ENCODE results near the gene PTGFRN. TPM values are rescaled to one million over a fixed set of nuclear protein-coding genes. Genes with fewer than 3 reads are reported as not detected.

PTGFRN gene
- total RNA-seq, 1 donor from 2014 or later: 105 TPM

DNA sequence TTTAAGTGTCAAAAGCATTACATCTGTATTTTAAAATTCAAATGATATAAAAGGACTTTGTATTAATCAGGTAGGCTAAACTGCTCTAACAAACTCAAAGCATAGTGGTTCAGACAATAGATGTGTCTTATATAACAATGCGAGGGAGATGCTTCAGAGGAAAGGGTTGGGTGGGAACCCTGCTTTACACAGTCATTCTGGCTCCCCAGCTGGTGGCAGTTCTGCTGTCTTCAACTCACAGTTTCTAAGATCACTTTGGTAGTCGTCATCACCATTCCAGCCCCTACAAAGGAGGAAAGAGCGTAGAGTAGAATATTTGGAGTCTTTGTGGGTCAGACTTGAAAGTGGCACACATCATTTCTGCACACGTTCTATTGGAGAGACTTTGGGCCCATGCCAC, 4.2 kb downstream of the PTGFRN start:
- Histone ChIP-seq H3K9ac (ENCODE audit: low read depth in 1 of 3, low read length in 3 of 3) (no peak overlapping the region), H3K27me3 (ENCODE audit: control insufficient read depth in 3 of 3, insufficient read depth in 3 of 3, low read length in 3 of 3) (peaks cover 6 to 48% (median 31%) of the 10 kb centered on the region in 3 donors), H3K4me3 (ENCODE audit: low read length in 3 of 3) (no peak overlapping the region), H3K27ac (ENCODE audit: low read depth, low read length) (no peak overlapping the region), H3K36me3 (ENCODE audit: control insufficient read depth in 3 of 3, insufficient read depth in 3 of 3, low read length in 3 of 3) (no peaks in the 10 kb centered on the region), H3K4me1 (ENCODE audit: control insufficient read depth in 3 of 3, insufficient read depth in 3 of 3, low read length in 3 of 3) (peaks cover 9 to 31% (median 16%) of the 10 kb centered on the region in 3 donors), H3K9me3 (ENCODE audit: control insufficient read depth in 3 of 3, low read length in 3 of 3) (no peaks in the 10 kb centered on the region)

- Histone ChIP-seq H3K9me3 (ENCODE audit: control insufficient read depth in 3 of 3, low read length in 3 of 3) (no peaks in the 10 kb centered on the region), H3K27me3 (ENCODE audit: control insufficient read depth in 3 of 3, insufficient read depth in 3 of 3, low read length in 3 of 3) (peaks cover 6 to 43% (median 27%) of the 10 kb centered on the region in 3 donors), H3K4me1 (ENCODE audit: control insufficient read depth in 3 of 3, insufficient read depth in 3 of 3, low read length in 3 of 3) (peaks cover 3 to 28% (median 13%) of the 10 kb centered on the region in 3 donors), H3K27ac (ENCODE audit: low read depth, low read length) (no peak overlapping the region), H3K4me3 (ENCODE audit: low read length in 3 of 3) (no peak overlapping the region), H3K36me3 (ENCODE audit: control insufficient read depth in 3 of 3, insufficient read depth in 3 of 3, low read length in 3 of 3) (no peaks in the 10 kb centered on the region), H3K9ac (ENCODE audit: low read depth in 1 of 3, low read length in 3 of 3) (no peak overlapping the region)
These were observed 5.0 kb downstream of the PTGFRN start for GRCh38 chr1:116914667-116915066.

- Histone ChIP-seq H3K36me3 (ENCODE audit: control insufficient read depth in 3 of 3, insufficient read depth in 3 of 3, low read length in 3 of 3) (no peaks in the 10 kb centered on the region), H3K4me1 (ENCODE audit: control insufficient read depth in 3 of 3, insufficient read depth in 3 of 3, low read length in 3 of 3) (peaks cover 3 to 28% (median 11%) of the 10 kb centered on the region in 3 donors), H3K9ac (ENCODE audit: low read depth in 1 of 3, low read length in 3 of 3) (no peak overlapping the region), H3K4me3 (ENCODE audit: low read length in 3 of 3) (peak overlapping the region in 2 of 3 donors; percentile 31 to 33), H3K27ac (ENCODE audit: low read depth, low read length) (no peak overlapping the region), H3K27me3 (ENCODE audit: control insufficient read depth in 3 of 3, insufficient read depth in 3 of 3, low read length in 3 of 3) (peaks cover 6 to 43% (median 27%) of the 10 kb centered on the region in 3 donors), H3K9me3 (ENCODE audit: control insufficient read depth in 3 of 3, low read length in 3 of 3) (no peaks in the 10 kb centered on the region)
These were observed 5.5 kb downstream of the PTGFRN start for GRCh38 chr1:116915086-116915661.

GRCh38 chr1:116916002-116916401, 6.3 kb downstream of the PTGFRN start:
- Histone ChIP-seq H3K27ac (ENCODE audit: low read depth, low read length) (no peak overlapping the region), H3K4me3 (ENCODE audit: low read length in 3 of 3) (no peak overlapping the region), H3K9ac (ENCODE audit: low read depth in 1 of 3, low read length in 3 of 3) (no peak overlapping the region), H3K36me3 (ENCODE audit: control insufficient read depth in 3 of 3, insufficient read depth in 3 of 3, low read length in 3 of 3) (no peaks in the 10 kb centered on the region), H3K4me1 (ENCODE audit: control insufficient read depth in 3 of 3, insufficient read depth in 3 of 3, low read length in 3 of 3) (peaks cover 3 to 23% (median 8%) of the 10 kb centered on the region in 3 donors), H3K27me3 (ENCODE audit: control insufficient read depth in 3 of 3, insufficient read depth in 3 of 3, low read length in 3 of 3) (peaks cover 6 to 38% (median 23%) of the 10 kb centered on the region in 3 donors), H3K9me3 (ENCODE audit: control insufficient read depth in 3 of 3, low read length in 3 of 3) (no peaks in the 10 kb centered on the region)

DNA sequence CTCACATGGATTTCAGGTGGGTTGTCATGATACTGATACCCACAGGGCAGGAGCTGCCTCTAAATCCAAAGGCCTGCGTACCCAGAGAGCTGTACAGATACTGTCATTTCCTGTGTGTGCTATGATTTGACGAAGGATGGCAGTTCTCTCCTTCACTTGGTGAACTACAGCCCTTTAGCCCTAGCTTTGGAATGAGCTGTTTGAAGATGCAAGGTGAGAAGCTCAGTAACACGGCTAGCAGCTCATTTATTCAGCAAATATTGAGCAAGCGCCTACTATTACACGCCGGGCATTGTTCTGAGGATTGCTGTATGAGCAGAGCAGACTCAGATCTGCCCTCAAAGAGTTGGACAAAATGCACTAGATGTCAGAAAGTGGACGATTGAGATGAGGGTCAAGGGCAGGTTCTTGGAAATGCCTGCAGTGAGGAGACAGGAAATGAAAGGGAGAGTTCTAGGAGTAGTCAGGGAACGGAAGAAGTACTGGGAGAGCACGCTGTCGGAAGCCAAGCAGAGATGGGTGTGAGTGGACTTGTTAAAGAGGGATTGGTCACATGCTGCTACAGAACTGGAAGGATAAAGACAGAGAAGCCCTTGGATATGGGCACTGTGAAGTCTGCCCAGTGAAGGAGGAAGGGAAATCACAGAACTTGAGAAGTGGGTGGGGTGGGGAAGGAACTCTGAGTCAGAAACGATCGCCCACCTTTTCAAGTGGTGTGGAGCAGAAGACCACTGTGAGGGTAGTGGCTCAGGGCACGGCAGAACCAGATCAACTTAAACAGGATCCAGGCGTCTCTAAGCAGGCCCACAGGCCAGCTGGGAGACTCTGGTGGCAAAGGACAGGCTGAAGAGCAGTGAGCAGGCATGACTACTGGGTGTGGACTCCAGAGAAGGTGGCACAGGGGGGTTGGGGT, 7.1 kb downstream of the PTGFRN start:
- H3K27me3 ChIP-seq (ENCODE audit: control insufficient read depth in 3 of 3, insufficient read depth in 3 of 3, low read length in 3 of 3): peaks cover 6 to 33% (median 21%) of the 10 kb centered on the region in 3 donors
- H3K9me3 ChIP-seq (ENCODE audit: control insufficient read depth in 3 of 3, low read length in 3 of 3): no peaks in the 10 kb centered on the region
- H3K36me3 ChIP-seq (ENCODE audit: control insufficient read depth in 3 of 3, insufficient read depth in 3 of 3, low read length in 3 of 3): no peaks in the 10 kb centered on the region
- H3K4me3 ChIP-seq (ENCODE audit: low read length in 3 of 3): no peak overlapping the region
- H3K9ac ChIP-seq (ENCODE audit: low read depth in 1 of 3, low read length in 3 of 3): no peak overlapping the region
- peaks cover 0 to 19% (median 3%) of the 10 kb centered on the region in 3 donors for H3K4me1 ChIP-seq (ENCODE audit: control insufficient read depth in 3 of 3, insufficient read depth in 3 of 3, low read length in 3 of 3)
- H3K27ac ChIP-seq (ENCODE audit: low read depth, low read length): no peak overlapping the region

DNA sequence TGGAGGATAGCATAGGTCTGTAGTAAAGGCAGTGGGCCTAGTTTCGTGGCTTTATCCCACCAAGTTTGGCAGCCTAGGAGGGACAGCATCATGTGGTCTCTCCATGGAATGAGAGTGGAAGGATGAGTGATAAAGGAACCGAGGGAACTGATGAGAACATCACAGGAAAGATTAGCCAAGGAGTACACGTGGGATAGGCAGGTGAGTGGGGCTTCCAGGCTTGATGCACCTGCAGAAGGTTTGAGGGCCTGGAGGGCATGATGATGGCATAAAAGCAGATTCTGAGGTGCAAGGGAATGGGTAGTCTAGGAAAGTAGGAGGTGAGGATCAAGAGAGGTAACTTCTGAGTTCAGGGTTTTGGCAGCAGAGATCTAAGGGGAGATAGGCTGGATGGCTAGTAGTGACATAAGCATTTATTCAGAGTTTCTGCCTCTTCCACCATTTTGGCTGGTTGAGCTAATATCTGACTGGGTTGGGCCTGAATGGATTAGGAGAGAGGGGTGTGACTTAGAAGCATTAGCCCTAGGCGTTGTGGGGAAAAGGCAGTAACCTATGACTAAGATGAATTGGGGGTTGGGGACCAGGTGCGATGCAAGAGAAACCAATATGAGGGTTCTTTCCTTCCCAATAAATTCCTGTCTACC, 9.1 kb downstream of the PTGFRN start:
- Histone ChIP-seq H3K4me3 (ENCODE audit: low read length in 3 of 3) (no peak overlapping the region), H3K27me3 (ENCODE audit: control insufficient read depth in 3 of 3, insufficient read depth in 3 of 3, low read length in 3 of 3) (peaks cover 3 to 19% (median 14%) of the 10 kb centered on the region in 3 donors), H3K27ac (ENCODE audit: low read depth, low read length) (no peak overlapping the region), H3K4me1 (ENCODE audit: control insufficient read depth in 3 of 3, insufficient read depth in 3 of 3, low read length in 3 of 3) (peaks cover 0 to 13% (median 3%) of the 10 kb centered on the region in 3 donors), H3K36me3 (ENCODE audit: control insufficient read depth in 3 of 3, insufficient read depth in 3 of 3, low read length in 3 of 3) (no peaks in the 10 kb centered on the region), H3K9ac (ENCODE audit: low read depth in 1 of 3, low read length in 3 of 3) (no peak overlapping the region), H3K9me3 (ENCODE audit: control insufficient read depth in 3 of 3, low read length in 3 of 3) (no peaks in the 10 kb centered on the region)

- H3K27ac ChIP-seq (ENCODE audit: low read depth, low read length): no peak overlapping the region
These were observed 10.1 kb downstream of the PTGFRN start for GRCh38 chr1:116919802-116920201.

GRCh38 chr1:116920211-116920610, 10.5 kb downstream of the PTGFRN start:
- no peak overlapping the region for H3K4me3 ChIP-seq (ENCODE audit: low read length in 3 of 3)
- no peak overlapping the region for H3K9ac ChIP-seq (ENCODE audit: low read depth in 1 of 3, low read length in 3 of 3)
- H3K27me3 ChIP-seq (ENCODE audit: control insufficient read depth in 3 of 3, insufficient read depth in 3 of 3, low read length in 3 of 3): peaks cover 3 to 14% (median 14%) of the 10 kb centered on the region in 3 donors
- peaks cover 0 to 10% (median 0%) of the 10 kb centered on the region in 3 donors for H3K4me1 ChIP-seq (ENCODE audit: control insufficient read depth in 3 of 3, insufficient read depth in 3 of 3, low read length in 3 of 3)
- H3K36me3 ChIP-seq (ENCODE audit: control insufficient read depth in 3 of 3, insufficient read depth in 3 of 3, low read length in 3 of 3): no peaks in the 10 kb centered on the region
- H3K9me3 ChIP-seq (ENCODE audit: control insufficient read depth in 3 of 3, low read length in 3 of 3): no peaks in the 10 kb centered on the region
- no peak overlapping the region for H3K27ac ChIP-seq (ENCODE audit: low read depth, low read length)

More at GRCh38 chr1:116919802-116920201, 10.1 kb downstream of the PTGFRN start:
- Histone ChIP-seq H3K27me3 (ENCODE audit: control insufficient read depth in 3 of 3, insufficient read depth in 3 of 3, low read length in 3 of 3) (peaks cover 3 to 14% (median 14%) of the 10 kb centered on the region in 3 donors), H3K4me3 (ENCODE audit: low read length in 3 of 3) (no peak overlapping the region), H3K9me3 (ENCODE audit: control insufficient read depth in 3 of 3, low read length in 3 of 3) (no peaks in the 10 kb centered on the region), H3K4me1 (ENCODE audit: control insufficient read depth in 3 of 3, insufficient read depth in 3 of 3, low read length in 3 of 3) (peaks cover 0 to 13% (median 3%) of the 10 kb centered on the region in 3 donors), H3K36me3 (ENCODE audit: control insufficient read depth in 3 of 3, insufficient read depth in 3 of 3, low read length in 3 of 3) (no peaks in the 10 kb centered on the region), H3K9ac (ENCODE audit: low read depth in 1 of 3, low read length in 3 of 3) (no peak overlapping the region)

DNA sequence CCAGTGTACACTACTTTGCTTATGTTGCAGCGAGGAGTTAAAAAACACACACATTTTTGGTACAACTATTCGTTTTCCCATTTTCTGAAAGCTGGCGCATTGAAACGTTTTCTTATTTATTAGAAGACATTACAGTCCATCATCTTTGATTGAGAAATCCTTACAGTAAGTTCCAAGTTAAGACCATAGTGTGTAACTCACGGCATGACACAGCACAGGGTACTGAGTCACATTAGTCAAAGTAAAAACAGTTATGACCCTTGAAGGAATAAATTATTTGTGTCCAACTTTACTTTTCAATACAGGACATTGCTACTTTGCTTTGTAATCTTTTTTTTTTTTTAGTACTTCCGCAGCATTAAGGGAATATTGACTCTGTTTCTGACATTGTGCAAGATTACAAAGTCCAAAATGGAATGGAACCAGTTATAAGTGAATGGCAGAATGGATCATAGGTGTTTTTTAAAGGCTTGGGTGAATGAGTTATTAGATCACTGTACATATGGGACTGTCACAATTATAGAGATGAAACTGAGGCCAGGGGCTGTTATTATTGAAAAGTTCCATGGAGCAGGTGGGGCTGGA, 11.7 kb downstream of the PTGFRN start:
- Histone ChIP-seq H3K4me3 (ENCODE audit: low read length in 3 of 3) (no peak overlapping the region), H3K9ac (ENCODE audit: low read depth in 1 of 3, low read length in 3 of 3) (no peak overlapping the region), H3K27me3 (ENCODE audit: control insufficient read depth in 3 of 3, insufficient read depth in 3 of 3, low read length in 3 of 3) (peaks cover 3 to 12% (median 9%) of the 10 kb centered on the region in 3 donors), H3K36me3 (ENCODE audit: control insufficient read depth in 3 of 3, insufficient read depth in 3 of 3, low read length in 3 of 3) (no peaks in the 10 kb centered on the region), H3K27ac (ENCODE audit: low read depth, low read length) (no peak overlapping the region), H3K9me3 (ENCODE audit: control insufficient read depth in 3 of 3, low read length in 3 of 3) (no peaks in the 10 kb centered on the region), H3K4me1 (ENCODE audit: control insufficient read depth in 3 of 3, insufficient read depth in 3 of 3, low read length in 3 of 3) (peaks cover 0 to 7% (median 0%) of the 10 kb centered on the region in 3 donors)

Data from skeletal muscle tissue (tissue), 4 donors.